OCI-LY7 (cell line): ENCODE measurements around the gene ZNF836.

Experiments
- CTCF ChIP-seq: fragments of 200-600 bp; sonication (generic); conservative IDR thresholded peaks from 2 replicates; pipeline ENCODE4 v1.5.1; 2014; ENCODE audit warnings: mild to moderate bottlenecking, antibody characterized with exemption, low read length, moderate library complexity, mixed read lengths
- EZH2phosphoT487 ChIP-seq: fragments of 200-600 bp; sonication (generic); IDR thresholded peaks from 2 replicates; pipeline ENCODE4 v1.6.1; 2018; ENCODE audit warnings: low read depth, borderline replicate concordance, mild to moderate bottlenecking, mixed run types, antibody characterized with exemption, low read length, moderate library complexity, mixed read lengths

- TF ChIP-seq EZH2phosphoT487 = no peak
- TF ChIP-seq CTCF = no peak
Observed at GRCh38 chr19:52141203-52141602, 30.2 kb downstream of the ZNF836 start.
